IMR-90 (cell line): ENCODE measurements around the gene NAA38. TPM values are rescaled to one million over a fixed set of nuclear protein-coding genes. Genes with fewer than 3 reads are reported as not detected.

ENCODE experiments used
- ATAC-seq: fragments of 200-7000 bp; cut with Tn5 transposase; 2 replicates; pipeline ENCODE4 v1.9.1; 2020; ENCODE audit warnings: low read depth, mild to moderate bottlenecking, moderate library complexity
- BruUV-seq: library from RNA; stranded (reverse); fragments of 400-500 nt; replicated peaks from 2 replicates; lab custom pipeline; 2021; lab: Mats Ljungman, UMichigan
- CTCF ChIA-PET: fragments of 300-600 bp; formaldehyde crosslinking; extraction: SDS; loops from one replicate; lab custom pipeline; 2021; ENCODE audit warnings: antibody characterized with exemption; lab: Yijun Ruan, JAX
- POLR2A ChIA-PET: fragments of 300-600 bp; sonication (Branson Sonifier 250); formaldehyde crosslinking; loops from one replicate; lab custom pipeline; 2022; ENCODE audit warnings: antibody characterized with exemption; ENCODE audit not compliant: unreplicated experiment; lab: Charles Lee
- DNase-seq: peaks from one replicate; pipeline ENCODE4 v3.0.0; 2013
- H2AFZ ChIP-seq: replicated peaks from 2 replicates; pipeline ENCODE3; 2013; ENCODE audit warnings: low read length, mild to moderate bottlenecking; ENCODE audit not compliant: poor library complexity
- H2AK5ac ChIP-seq: 2 replicates; pipeline ENCODE4 v1.6.1; 2013; ENCODE audit warnings: low read depth, low read length, inconsistent platforms
- H2AK9ac ChIP-seq: replicated peaks from 2 replicates; pipeline ENCODE3; 2013; ENCODE audit warnings: mild to moderate bottlenecking, low read depth, low read length, moderate library complexity; ENCODE audit not compliant: poor library complexity
- H2BK120ac ChIP-seq: 2 replicates; pipeline ENCODE4 v1.6.1; 2013; ENCODE audit warnings: low read depth, low read length, inconsistent platforms
- H2BK15ac ChIP-seq: 3 replicates; pipeline ENCODE4 v1.6.1; 2013; ENCODE audit warnings: low read depth, low read length, inconsistent platforms
- H2BK20ac ChIP-seq: 2 replicates; pipeline ENCODE4 v1.6.1; 2013; ENCODE audit warnings: low read depth, mild to moderate bottlenecking, inconsistent platforms, low read length, moderate library complexity
- H2BK5ac ChIP-seq: 2 replicates; pipeline ENCODE4 v1.6.1; 2013; ENCODE audit warnings: mild to moderate bottlenecking, low read depth, low read length, inconsistent platforms; ENCODE audit not compliant: poor library complexity, severe bottlenecking
- H3K14ac ChIP-seq: replicated peaks from 2 replicates; pipeline ENCODE4 v1.6.1; 2013; ENCODE audit warnings: low read depth, low read length, inconsistent platforms
- H3K18ac ChIP-seq: 2 replicates; pipeline ENCODE4 v1.6.1; 2013; ENCODE audit warnings: low read depth, low read length, control low read depth
- H3K23ac ChIP-seq: 2 replicates; pipeline ENCODE4 v1.6.1; 2013; ENCODE audit warnings: low read depth, low read length, inconsistent platforms
- H3K27ac ChIP-seq: 2 replicates; pipeline ENCODE4 v1.5.1; 2013; ENCODE audit warnings: mild to moderate bottlenecking, control low read depth, low read length; ENCODE audit not compliant: insufficient read depth
- H3K27me3 ChIP-seq: 2 replicates; pipeline ENCODE4 v1.6.1; 2013; ENCODE audit warnings: low read length; ENCODE audit not compliant: control insufficient read depth, insufficient read depth
- H3K36me3 ChIP-seq: 2 replicates; pipeline ENCODE4 v1.6.1; 2013; ENCODE audit warnings: low read length, mixed read lengths; ENCODE audit not compliant: control insufficient read depth, insufficient read depth
- H3K4ac ChIP-seq: 2 replicates; pipeline ENCODE4 v1.6.1; 2013; ENCODE audit warnings: low read depth, low read length, inconsistent platforms
- H3K4me1 ChIP-seq: 2 replicates; pipeline ENCODE4 v1.6.1; 2013; ENCODE audit warnings: low read length, mixed read lengths; ENCODE audit not compliant: control insufficient read depth, insufficient read depth
- H3K4me2 ChIP-seq: 2 replicates; pipeline ENCODE4 v1.6.1; 2013; ENCODE audit warnings: low read depth, mild to moderate bottlenecking, control low read depth, low read length, moderate library complexity
- H3K4me3 ChIP-seq: 2 replicates; pipeline ENCODE4 v1.5.1; 2013; ENCODE audit warnings: low read depth, mild to moderate bottlenecking, control low read depth, low read length, moderate library complexity; ENCODE audit not compliant: insufficient read depth
- H3K56ac ChIP-seq: 2 replicates; pipeline ENCODE4 v1.6.1; 2013; ENCODE audit warnings: low read length, inconsistent platforms; ENCODE audit not compliant: insufficient read depth; ENCODE audit errors: extremely low read depth
- H3K79me1 ChIP-seq, 2 experiments: 2 replicates each; pipeline ENCODE4 v1.6.1; 2013; ENCODE audit warnings: low read length in 2 of 2, inconsistent platforms in 1 of 2, low read depth in 1 of 2
- H3K9ac ChIP-seq: 2 replicates; pipeline ENCODE4 v1.6.1; 2013; ENCODE audit warnings: low read depth, low read length, control low read depth
- H3K9me1 ChIP-seq: 2 replicates; pipeline ENCODE4 v1.6.1; 2013; ENCODE audit warnings: low read length, inconsistent platforms; ENCODE audit not compliant: insufficient read depth
- H3K9me3 ChIP-seq: 2 replicates; pipeline ENCODE4 v1.6.1; 2013; ENCODE audit warnings: low read length; ENCODE audit not compliant: control insufficient read depth, insufficient read depth
- H4K20me1 ChIP-seq: 2 replicates; pipeline ENCODE4 v1.6.1; 2013; ENCODE audit warnings: low read length, inconsistent platforms; ENCODE audit not compliant: insufficient read depth
- H4K5ac ChIP-seq: 2 replicates; pipeline ENCODE4 v1.6.1; 2013; ENCODE audit warnings: mild to moderate bottlenecking, low read depth, low read length, control low read depth
- H4K8ac ChIP-seq, 2 experiments: 2 replicates each; pipeline ENCODE4 v1.6.1; 2013; ENCODE audit warnings: low read depth in 2 of 2, low read length in 2 of 2, control low read depth in 1 of 2, inconsistent platforms in 1 of 2
- H4K91ac ChIP-seq: 2 replicates; pipeline ENCODE4 v1.6.1; 2013; ENCODE audit warnings: low read depth, low read length, inconsistent platforms; ENCODE audit not compliant: insufficient read depth
- CHD1 ChIP-seq: IDR thresholded peaks from 2 replicates; pipeline ENCODE4 v1.6.1; 2012; ENCODE audit warnings: low read depth, low read length, improper control_type of control experiment
- FOS ChIP-seq: fragments of 150-350 bp; IDR thresholded peaks from 2 replicates; pipeline ENCODE4 v1.6.1; 2016; ENCODE audit warnings: low read depth, low read length
- MAFK ChIP-seq: IDR thresholded peaks from 2 replicates; pipeline ENCODE4 v1.6.1; 2012; ENCODE audit warnings: low read depth, low read length, improper control_type of control experiment
- NFE2L2 ChIP-seq: fragments of 150-350 bp; IDR thresholded peaks from 2 replicates; pipeline ENCODE4 v1.6.1; 2016; ENCODE audit warnings: low read depth, mild to moderate bottlenecking, low read length
- RAD21 ChIP-seq: IDR thresholded peaks from 2 replicates; pipeline ENCODE4 v1.6.1; 2012; ENCODE audit warnings: low read length, improper control_type of control experiment
- RCOR1 ChIP-seq: IDR thresholded peaks from 2 replicates; pipeline ENCODE4 v1.6.1; 2012; ENCODE audit warnings: mild to moderate bottlenecking, low read length, improper control_type of control experiment; ENCODE audit not compliant: insufficient replicate concordance
- RFX5 ChIP-seq: IDR thresholded peaks from 2 replicates; pipeline ENCODE4 v1.8.0; 2012; ENCODE audit warnings: low read depth, mild to moderate bottlenecking, low read length, moderate library complexity
- SMC3 ChIP-seq: fragments of 150-350 bp; IDR thresholded peaks from 2 replicates; pipeline ENCODE4 v1.6.1; 2016; ENCODE audit warnings: low read depth, mild to moderate bottlenecking, antibody characterized with exemption, low read length, moderate library complexity
- WGBS, 2 experiments: methylation state at CpG; one replicate each; pipeline versions ENCODE4 v1.1.5 to v1.1.7; 2013; ENCODE audit warnings: missing lambda C conversion rate in 2 of 2; ENCODE audit not compliant: insufficient read length in 1 of 2; ENCODE audit errors: extremely low coverage in 2 of 2; 5-methylcytosine and 5-hydroxymethylcytosine counted together
- dilution Hi-C: fragments of 300-500 bp; cut with HindIII; formaldehyde crosslinking; loops from one replicate; pipeline ENCODE4 v1.14.3; 2018; ENCODE audit warnings: low sequenced_read_pairs; ENCODE audit not compliant: unreplicated experiment
- in situ Hi-C: fragments of 300-500 bp; cut with MboI; formaldehyde crosslinking; loops from 3 replicates; pipeline ENCODE4 v1.14.3; 2019; ENCODE audit warnings: low sequenced_read_pairs, inconsistent platforms, mixed read lengths
- intact Hi-C: fragments of 100-400 bp; cut with micrococcal nuclease; formaldehyde crosslinking; loops from 2 replicates; pipeline ENCODE4 v1.10.0; 2022
- polyA plus RNA-seq, 3 experiments: library from polyadenylated mRNA; depleted of rRNA; stranded (reverse); fragments of >200 nt; gene quantifications; 2 replicates each; pipeline ENCODE4 v1.2.3, GENCODE V29; 2012; ENCODE audit warnings: low replicate concordance in 1 of 3
- total RNA-seq: library from RNA; depleted of rRNA; stranded (reverse); fragments of >200 nt; gene quantifications from 2 replicates; pipeline ENCODE4 v1.2.3, GENCODE V29; 2012

Gene NAA38
- total and polyA plus RNA-seq, 2 of the 4 experiments (the other 2 are of a cell fraction): 40.7 to 76.8 TPM

DNA sequence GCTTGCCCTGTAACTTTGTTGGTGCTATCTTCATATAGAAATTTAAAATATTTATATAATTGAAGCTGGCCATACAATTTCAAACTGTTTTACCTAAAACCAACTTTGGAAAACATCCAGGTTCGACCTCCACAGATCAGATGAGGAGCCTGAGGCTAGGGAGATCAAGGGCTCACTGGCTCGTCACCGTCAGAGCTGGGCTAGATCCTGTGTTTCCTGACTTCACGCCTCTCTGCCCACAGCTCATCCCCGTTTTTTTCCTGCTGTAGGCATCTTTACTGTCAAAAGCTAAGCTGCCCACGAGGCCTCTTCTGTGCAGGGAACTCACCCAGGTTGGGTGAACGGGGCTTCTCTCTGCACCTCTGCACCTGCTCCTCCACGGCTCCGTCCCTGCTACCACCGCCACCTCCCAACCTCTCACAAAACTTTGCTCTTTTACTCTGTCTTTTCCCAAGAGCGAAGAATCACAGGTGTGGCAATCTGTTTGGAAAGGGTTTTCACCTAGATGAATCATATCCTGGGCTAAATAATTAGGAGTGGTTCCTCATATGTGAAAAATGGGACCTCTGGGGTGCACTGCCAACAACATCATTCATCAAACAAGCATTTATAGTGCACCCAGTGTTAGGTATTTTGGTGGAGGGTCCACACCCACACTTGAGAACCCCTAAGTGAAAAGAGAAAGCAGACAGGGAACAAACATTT, 48.1 kb downstream of the NAA38 start:
- no peak overlapping the region for H3K4me3 ChIP-seq
- no peak overlapping the region for H2AK9ac ChIP-seq
- no peak overlapping the region for H2AK5ac ChIP-seq
- no peak overlapping the region for H4K8ac ChIP-seq
- ChIA-PET POLR2A (no interaction called here), CTCF (interaction anchor here (0.5 kb wide), 1 partner anchor 180 kb away, joined by 5 read pairs; no protein-coding TSS in a partner anchor)
- WGBS, 2 experiments: 48% methylated on average over 2 of the region's 11 CpGs; no CpG with 5 or more reads in 1 of the 2 experiments
- ATAC-seq: no peak
- no peaks in the 10 kb centered on the region for H3K79me1 ChIP-seq
- H2BK5ac ChIP-seq: no peak overlapping the region
- no peak overlapping the region for H3K27ac ChIP-seq
- BruUV-seq: no TSS peak
- TF ChIP-seq SMC3 (no peak), RCOR1 (no peak), MAFK (no peak), RFX5 (no peak), NFE2L2 (no peak), FOS (no peak), RAD21 (no peak), CHD1 (no peak)
- no peaks in the 10 kb centered on the region; the same call in 1 of the 2 replicates for H3K4me1 ChIP-seq
- in situ Hi-C loops (no loop called here), intact Hi-C loops (no loop called here), dilution Hi-C loops (no loop called here)
- H3K4ac ChIP-seq: no peak overlapping the region
- no peaks in the 10 kb centered on the region for H4K20me1 ChIP-seq
- H2AFZ ChIP-seq: no peak overlapping the region
- no peak overlapping the region for H2BK15ac ChIP-seq
- no peak overlapping the region for H2BK20ac ChIP-seq
- no peak overlapping the region for H3K18ac ChIP-seq
- H4K91ac ChIP-seq: no peak overlapping the region
- no peak overlapping the region for H3K14ac ChIP-seq
- H3K9ac ChIP-seq: no peak overlapping the region
- no peaks in the 10 kb centered on the region for H3K36me3 ChIP-seq
- H3K56ac ChIP-seq: no peak overlapping the region
- no peak overlapping the region for H3K23ac ChIP-seq
- peaks cover 17% of the 10 kb centered on the region for H3K27me3 ChIP-seq
- no peaks in the 10 kb centered on the region for H3K9me3 ChIP-seq
- H3K9me1 ChIP-seq: no peaks in the 10 kb centered on the region
- no peak for DNase-seq
- no peak overlapping the region for H4K5ac ChIP-seq
- H2BK120ac ChIP-seq: no peak overlapping the region
- H3K4me2 ChIP-seq: no peak overlapping the region
